DOHH2 (cell line): ENCODE results near the gene RPS16.

Experiments used
- EZH2phosphoT487 ChIP-seq: fragments of 200-600 bp; sonication (generic); IDR thresholded peaks from 2 replicates; pipeline ENCODE4 v1.6.1; 2017; ENCODE audit warnings: borderline replicate concordance, mild to moderate bottlenecking, antibody characterized with exemption, low read length, moderate library complexity, mixed read lengths
- TF ChIP-seq, protein P1 (sequence below): fragments of 200-600 bp; sonication (generic); IDR thresholded peaks from one replicate; pipeline ENCODE4 v1.5.1; 2014; ENCODE audit warnings: antibody characterized with exemption, mild to moderate bottlenecking, low read depth, low read length; ENCODE audit not compliant: poor library complexity, severe bottlenecking

DNA sequence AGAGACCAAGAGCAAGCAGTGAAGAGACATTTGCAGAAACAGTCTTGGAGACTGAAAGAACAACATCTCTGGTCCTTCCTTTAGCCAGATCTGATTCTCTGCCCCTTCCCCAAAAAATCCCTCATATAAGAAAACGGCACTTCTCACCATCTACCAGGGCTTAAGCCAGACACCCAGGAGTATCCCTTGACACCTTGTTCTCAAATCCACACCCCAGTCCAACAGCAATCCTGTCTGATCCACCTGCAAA lies 25.0 kb downstream of the RPS16 start:
- TF ChIP-seq EZH2phosphoT487 = no peak
- TF ChIP-seq, protein P1, sequence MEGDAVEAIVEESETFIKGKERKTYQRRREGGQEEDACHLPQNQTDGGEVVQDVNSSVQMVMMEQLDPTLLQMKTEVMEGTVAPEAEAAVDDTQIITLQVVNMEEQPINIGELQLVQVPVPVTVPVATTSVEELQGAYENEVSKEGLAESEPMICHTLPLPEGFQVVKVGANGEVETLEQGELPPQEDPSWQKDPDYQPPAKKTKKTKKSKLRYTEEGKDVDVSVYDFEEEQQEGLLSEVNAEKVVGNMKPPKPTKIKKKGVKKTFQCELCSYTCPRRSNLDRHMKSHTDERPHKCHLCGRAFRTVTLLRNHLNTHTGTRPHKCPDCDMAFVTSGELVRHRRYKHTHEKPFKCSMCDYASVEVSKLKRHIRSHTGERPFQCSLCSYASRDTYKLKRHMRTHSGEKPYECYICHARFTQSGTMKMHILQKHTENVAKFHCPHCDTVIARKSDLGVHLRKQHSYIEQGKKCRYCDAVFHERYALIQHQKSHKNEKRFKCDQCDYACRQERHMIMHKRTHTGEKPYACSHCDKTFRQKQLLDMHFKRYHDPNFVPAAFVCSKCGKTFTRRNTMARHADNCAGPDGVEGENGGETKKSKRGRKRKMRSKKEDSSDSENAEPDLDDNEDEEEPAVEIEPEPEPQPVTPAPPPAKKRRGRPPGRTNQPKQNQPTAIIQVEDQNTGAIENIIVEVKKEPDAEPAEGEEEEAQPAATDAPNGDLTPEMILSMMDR = no peak
